ENCODE measurements around the gene SDHC. TPM values are rescaled to one million over a fixed set of nuclear protein-coding genes. Genes with fewer than 3 reads are reported as not detected.

SDHC gene
- total and polyA plus RNA-seq, 8 donors: 18.2 to 91.4 (median 56.3) TPM

DNA sequence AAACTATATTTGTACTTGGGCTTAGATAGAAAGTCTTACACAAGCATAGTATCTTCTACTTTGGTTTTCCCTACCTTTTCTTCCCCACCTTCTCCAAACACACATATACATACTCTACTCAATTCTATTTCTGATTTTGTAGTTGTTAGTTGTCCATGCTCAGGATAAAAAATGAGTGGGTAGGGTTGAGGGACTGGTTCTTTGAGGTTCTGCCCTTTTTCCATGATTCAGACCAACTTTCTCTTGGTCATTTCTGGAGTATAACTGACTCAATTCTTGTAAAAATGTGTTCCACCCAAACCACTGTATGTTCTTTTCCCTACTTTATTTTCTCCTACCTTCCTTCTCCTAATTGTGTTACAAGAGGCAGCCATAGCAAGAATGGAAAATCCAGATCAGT, 50.2 kb downstream of the SDHC start:
- H3K36me3 ChIP-seq: no peaks in the 10 kb centered on the region
- intact Hi-C loops (cut with DNase I): no loop called here
- FAIRE-seq: no peak

DNA sequence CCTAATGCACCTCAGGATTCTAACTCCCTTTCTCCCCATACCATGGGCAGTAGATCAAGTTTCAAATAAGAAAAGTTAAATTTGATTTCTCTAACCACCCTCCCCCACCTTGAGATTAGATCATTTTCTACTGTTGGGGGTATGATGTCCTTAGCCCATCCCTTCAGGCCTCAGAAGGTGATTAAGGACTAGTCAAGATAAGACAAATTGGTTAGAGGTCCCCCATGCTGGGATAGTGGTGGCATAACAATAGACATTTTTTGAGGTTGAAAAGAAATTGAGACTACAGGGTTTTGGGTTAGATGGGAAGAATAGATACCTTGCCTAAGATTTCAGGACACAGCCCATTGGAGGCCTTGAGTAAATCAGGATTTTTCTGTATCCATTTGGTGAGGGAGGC, 51.0 kb downstream of the SDHC start:
- DNase-seq (no peak), ATAC-seq (no peak), FAIRE-seq (no peak)
- H3K9me3 ChIP-seq: no peaks in the 10 kb centered on the region
- H3K27me3 ChIP-seq: no peaks in the 10 kb centered on the region
- no peak overlapping the region for H3K4me3 ChIP-seq
- H3K27ac ChIP-seq: no peak overlapping the region
- H3K36me3 ChIP-seq: no peaks in the 10 kb centered on the region
- intact Hi-C loops (cut with DNase I): no loop called here
- TF ChIP-seq, protein P1, sequence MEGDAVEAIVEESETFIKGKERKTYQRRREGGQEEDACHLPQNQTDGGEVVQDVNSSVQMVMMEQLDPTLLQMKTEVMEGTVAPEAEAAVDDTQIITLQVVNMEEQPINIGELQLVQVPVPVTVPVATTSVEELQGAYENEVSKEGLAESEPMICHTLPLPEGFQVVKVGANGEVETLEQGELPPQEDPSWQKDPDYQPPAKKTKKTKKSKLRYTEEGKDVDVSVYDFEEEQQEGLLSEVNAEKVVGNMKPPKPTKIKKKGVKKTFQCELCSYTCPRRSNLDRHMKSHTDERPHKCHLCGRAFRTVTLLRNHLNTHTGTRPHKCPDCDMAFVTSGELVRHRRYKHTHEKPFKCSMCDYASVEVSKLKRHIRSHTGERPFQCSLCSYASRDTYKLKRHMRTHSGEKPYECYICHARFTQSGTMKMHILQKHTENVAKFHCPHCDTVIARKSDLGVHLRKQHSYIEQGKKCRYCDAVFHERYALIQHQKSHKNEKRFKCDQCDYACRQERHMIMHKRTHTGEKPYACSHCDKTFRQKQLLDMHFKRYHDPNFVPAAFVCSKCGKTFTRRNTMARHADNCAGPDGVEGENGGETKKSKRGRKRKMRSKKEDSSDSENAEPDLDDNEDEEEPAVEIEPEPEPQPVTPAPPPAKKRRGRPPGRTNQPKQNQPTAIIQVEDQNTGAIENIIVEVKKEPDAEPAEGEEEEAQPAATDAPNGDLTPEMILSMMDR (IDR thresholded peaks at IDR 0.05): no peak
- H3K4me1 ChIP-seq: peaks cover 0 to 4% (median 0%) of the 10 kb centered on the region in 3 donors

More for the DNA sequence above, 50.2 kb downstream of the SDHC start:
- Histone ChIP-seq H3K4me1 (peaks cover 0 to 4% (median 0%) of the 10 kb centered on the region in 3 donors), H3K9me3 (no peaks in the 10 kb centered on the region), H3K4me3 (no peak overlapping the region), H3K27me3 (no peaks in the 10 kb centered on the region), H3K27ac (no peak overlapping the region)
- DNase-seq (no peak), ATAC-seq (no peak)
- TF ChIP-seq, protein P1 (IDR thresholded peaks at IDR 0.05): no peak

DNA sequence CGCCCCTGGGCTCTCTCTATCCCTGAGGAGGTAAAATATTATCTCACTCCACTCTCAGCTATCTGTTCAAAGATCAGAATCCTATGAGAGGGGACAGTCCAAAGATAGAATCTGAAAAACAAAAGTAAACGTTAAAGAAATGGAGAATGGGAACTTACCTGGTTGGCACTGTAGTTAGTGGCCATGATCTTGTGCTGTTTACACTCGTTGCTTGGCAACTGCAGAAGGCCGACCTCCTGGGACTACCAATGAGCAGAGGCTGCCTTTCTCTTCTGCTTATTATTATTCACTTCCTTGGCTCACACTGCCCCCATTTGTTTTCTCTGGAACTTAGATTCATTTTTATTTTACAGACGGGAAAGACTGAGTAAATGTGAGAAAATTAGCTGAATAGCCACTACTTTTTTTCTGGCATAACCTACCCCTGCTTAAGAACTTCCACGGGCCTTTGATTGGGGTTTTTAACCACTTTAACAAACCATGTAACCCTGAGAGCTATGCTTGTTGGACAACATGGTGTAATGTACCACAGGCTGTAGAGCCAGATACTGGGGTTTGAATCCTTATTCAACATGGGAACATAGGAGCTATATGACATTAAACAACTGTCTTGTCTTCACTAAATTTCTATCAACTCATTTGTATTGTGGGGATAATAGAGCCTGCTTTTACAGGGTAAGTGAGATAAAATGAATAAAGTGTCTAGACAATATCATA, 53.7 kb downstream of the SDHC start, which contains the start of gene CFAP126:
Gene CFAP126 (minus strand): TSS at position 193 of the 717 bp plus-strand sequence. CDS start 8 bp downstream, at position 185.
- Histone ChIP-seq H3K27me3 (no peaks in the 10 kb centered on the region), H3K36me3 (no peaks in the 10 kb centered on the region), H3K4me1 (peaks cover 0 to 4% (median 0%) of the 10 kb centered on the region in 3 donors), H3K9me3 (no peaks in the 10 kb centered on the region), H3K4me3 (no peak within 1 kb of the TSS), H3K27ac (peak within 1 kb of the TSS; percentile 31 to 75 (median 38))
- peak; percentile 45 for FAIRE-seq
- ATAC-seq: peak; percentile 100
- DNase-seq: peak in 5 of 6 donors; percentile 76 to 86 (median 86)
- intact Hi-C loops (cut with DNase I): no loop called here
- TF ChIP-seq, protein P1 (IDR thresholded peaks at IDR 0.05): no peak
- WGBS, 2 donors: 17 to 18% methylated on average over 6 of the region's 6 CpGs

DNA sequence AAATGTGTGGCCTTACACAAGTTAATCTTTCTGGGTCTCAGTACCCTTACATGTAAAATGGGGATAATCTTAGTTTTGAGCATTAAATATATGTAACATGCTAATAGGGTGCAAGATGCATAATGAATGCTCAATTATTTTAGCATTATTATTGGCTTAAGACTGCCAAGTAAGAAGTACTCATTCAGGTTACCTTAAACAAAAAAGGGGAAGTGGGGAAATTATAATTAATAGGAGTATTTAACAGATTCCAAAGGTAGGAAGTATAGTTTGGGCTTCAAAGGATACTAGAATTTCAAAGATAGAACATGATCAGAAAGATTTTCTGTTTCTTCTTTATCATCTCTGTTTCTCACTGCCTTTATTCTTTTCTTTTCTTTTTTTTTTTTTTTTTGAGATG, 59.3 kb downstream of the SDHC start:
- H3K4me1 ChIP-seq: peaks cover 0 to 5% (median 0%) of the 10 kb centered on the region in 3 donors
- TF ChIP-seq, protein P1 (IDR thresholded peaks at IDR 0.05): no peak
- intact Hi-C loops (cut with DNase I): loop anchor here in 2 of 3 donors (10.0 kb wide), 2 partner anchors 149 to 179 kb away; partner anchors contain the start of genes ADAMTS4 (in 1 of the 2), APOA2 (in 1 of the 2) and TOMM40L (in 1 of the 2)

DNA sequence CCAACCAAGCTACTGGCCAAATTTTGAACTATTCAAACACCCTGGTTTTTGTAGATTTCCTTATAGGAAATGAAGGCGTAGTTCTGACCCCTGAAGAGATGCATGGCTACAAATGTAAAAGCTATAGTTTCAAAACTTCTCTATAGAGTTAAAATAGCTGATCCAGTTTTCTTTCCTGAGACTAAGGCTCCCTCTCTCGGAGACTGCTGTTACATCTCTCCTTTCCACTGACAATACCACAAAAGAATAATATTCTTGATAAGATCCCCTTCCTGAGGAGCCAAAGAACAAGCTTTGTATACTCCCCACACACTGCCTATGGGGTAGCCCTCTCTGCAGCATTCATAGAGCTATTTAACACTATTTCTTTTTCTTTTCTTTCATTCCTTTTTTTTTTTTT, 60.2 kb downstream of the SDHC start:
- TF ChIP-seq, protein P1 (IDR thresholded peaks at IDR 0.05): no peak
- 44% methylated on average over 2 of the region's 2 CpGs for WGBS, 2 donors
- H3K9me3 ChIP-seq: no peaks in the 10 kb centered on the region
- intact Hi-C loops (cut with DNase I): loop anchor here in 2 of 3 donors (10.0 kb wide), 2 partner anchors 150 to 180 kb away; partner anchors contain the start of genes ADAMTS4 (in 1 of the 2), APOA2 (in 1 of the 2) and TOMM40L (in 1 of the 2)
- H3K36me3 ChIP-seq: no peaks in the 10 kb centered on the region
- H3K27ac ChIP-seq: no peak overlapping the region
- ATAC-seq: peak in 1 of 4 donors; percentile 25
- no peaks in the 10 kb centered on the region for H3K27me3 ChIP-seq
- no peak for DNase-seq
- H3K4me1 ChIP-seq: peaks cover 0 to 5% (median 0%) of the 10 kb centered on the region in 3 donors
- no peak overlapping the region for H3K4me3 ChIP-seq
- FAIRE-seq: no peak

More for the DNA sequence above, 59.3 kb downstream of the SDHC start:
- Histone ChIP-seq H3K27me3 (no peaks in the 10 kb centered on the region), H3K4me3 (no peak overlapping the region), H3K27ac (no peak overlapping the region), H3K36me3 (no peaks in the 10 kb centered on the region), H3K9me3 (no peaks in the 10 kb centered on the region)
- DNase-seq (no peak), ATAC-seq (no peak), FAIRE-seq (no peak)
